Liver (tissue), 9 donors: ENCODE measurements around the gene SLC2A4RG. TPM values are rescaled to one million over a fixed set of nuclear protein-coding genes. Genes with fewer than 3 reads are reported as not detected.

Experiments
- DNase-seq: peaks from one replicate; pipeline ENCODE4 v3.0.0-alpha.2; 2017; ENCODE audit warnings: low spot score
- H3K27ac ChIP-seq, 2 donors: one replicate each; pipeline ENCODE4 v1.7.0; 2013; ENCODE audit warnings: inconsistent platforms in 2 of 2, low read length in 2 of 2, control low read depth in 1 of 2, low read depth in 1 of 2, mild to moderate bottlenecking in 1 of 2
- H3K27me3 ChIP-seq, 4 donors: one replicate each; pipeline versions ENCODE4 v1.6.1 to v1.7.0; 2013; ENCODE audit warnings: low read length in 3 of 4, inconsistent platforms in 1 of 4, mild to moderate bottlenecking in 1 of 4, moderate library complexity in 1 of 4; ENCODE audit not compliant: control insufficient read depth in 4 of 4, insufficient read depth in 4 of 4
- H3K36me3 ChIP-seq, 4 donors: one replicate each; pipeline versions ENCODE4 v1.6.1 to v1.7.0; 2013; ENCODE audit warnings: low read length in 3 of 4, mild to moderate bottlenecking in 3 of 4, low read depth in 1 of 4, moderate library complexity in 1 of 4; ENCODE audit not compliant: control insufficient read depth in 4 of 4, insufficient read depth in 3 of 4
- H3K4me1 ChIP-seq, 4 donors: one replicate each; pipeline versions ENCODE4 v1.6.1 to v1.7.0; 2013; ENCODE audit warnings: low read length in 3 of 4, mild to moderate bottlenecking in 3 of 4, moderate library complexity in 1 of 4; ENCODE audit not compliant: control insufficient read depth in 4 of 4, insufficient read depth in 4 of 4
- H3K4me3 ChIP-seq, 3 donors: one replicate each; pipeline versions ENCODE4 v1.6.1 to v1.7.0; 2013; ENCODE audit warnings: low read length in 3 of 3, control low read depth in 1 of 3, low read depth in 1 of 3, mild to moderate bottlenecking in 1 of 3
- H3K9ac ChIP-seq, 2 donors: one replicate each; pipeline ENCODE4 v1.7.0; 2013; ENCODE audit warnings: low read length in 2 of 2, mild to moderate bottlenecking in 2 of 2, moderate library complexity in 2 of 2, control low read depth in 1 of 2, low read depth in 1 of 2
- H3K9me3 ChIP-seq, 4 donors: one replicate each; pipeline versions ENCODE4 v1.6.1 to v1.7.0; 2013; ENCODE audit warnings: low read length in 3 of 4; ENCODE audit not compliant: control insufficient read depth in 4 of 4
- EGR1 ChIP-seq, 2 donors: IDR thresholded peaks; 2 replicates each; pipeline ENCODE4 v1.6.1; 2016 to 2018; ENCODE audit warnings: antibody characterized with exemption in 2 of 2, low read depth in 2 of 2
- FOXA1 ChIP-seq: IDR thresholded peaks from 2 replicates; pipeline ENCODE4 v1.6.1; 2016; ENCODE audit warnings: antibody characterized with exemption
- GABPA ChIP-seq, 2 donors: IDR thresholded peaks in 1 of 2; conservative IDR thresholded peaks in 1 of 2; 2 replicates each; pipeline ENCODE4 v1.6.1; 2016; ENCODE audit warnings: antibody characterized with exemption in 2 of 2, mild to moderate bottlenecking in 1 of 2, moderate library complexity in 1 of 2
- HNF4A ChIP-seq, 2 donors: conservative IDR thresholded peaks; 2 replicates each; pipeline ENCODE4 v1.6.1; 2016; ENCODE audit warnings: antibody characterized with exemption in 2 of 2, mild to moderate bottlenecking in 2 of 2
- JUND ChIP-seq, 2 donors: IDR thresholded peaks; 2 replicates each; pipeline ENCODE4 v1.6.1; 2016; ENCODE audit warnings: antibody characterized with exemption in 2 of 2
- NR2F2 ChIP-seq: IDR thresholded peaks from 2 replicates; pipeline ENCODE4 v1.6.1; 2016; ENCODE audit warnings: antibody characterized with exemption
- RXRA ChIP-seq, 2 donors: IDR thresholded peaks; 2 replicates each; pipeline ENCODE4 v1.6.1; 2017 to 2018; ENCODE audit warnings: antibody characterized with exemption in 2 of 2, mild to moderate bottlenecking in 1 of 2
- SP1 ChIP-seq: IDR thresholded peaks from 2 replicates; pipeline ENCODE4 v1.6.1; 2018; ENCODE audit warnings: antibody characterized with exemption, mild to moderate bottlenecking
- TAF1 ChIP-seq: conservative IDR thresholded peaks from 2 replicates; pipeline ENCODE4 v1.6.1; 2016; ENCODE audit warnings: antibody characterized with exemption, mild to moderate bottlenecking
- YY1 ChIP-seq: IDR thresholded peaks from 2 replicates; pipeline ENCODE4 v1.6.1; 2016; ENCODE audit warnings: antibody characterized with exemption, mild to moderate bottlenecking
- WGBS: extraction: QIAGEN DNeasy Blood & Tissue Kit; methylation state at CpG from one replicate; pipeline ENCODE4 v1.1.7; 2013; 5-methylcytosine and 5-hydroxymethylcytosine counted together
- polyA plus RNA-seq, 2 donors: library from polyadenylated mRNA; stranded (reverse) in 1 of 2; unstranded in 1 of 2; fragments of 200-250 nt in 1 of 2; fragments of >200 nt in 1 of 2; fragmentation: Nextera tagmentation in 1 of 2; extraction: Ambion mirVana in 1 of 2; gene quantifications; one replicate each; pipeline versions ENCODE4 v1.2.1 to v1.2.3, GENCODE V29; 2013 to 2015
- total RNA-seq, 2 donors: library from RNA; depleted of rRNA; stranded (reverse); fragments of >200 nt; gene quantifications; one replicate each; pipeline ENCODE4 v1.2.3, GENCODE V29; 2014
- TF ChIP-seq, protein P1 (sequence below): IDR thresholded peaks from 2 replicates; pipeline ENCODE4 v1.6.1; 2016; ENCODE audit warnings: antibody characterized with exemption
- TF ChIP-seq, protein P2 (sequence below): IDR thresholded peaks from 2 replicates; pipeline ENCODE4 v1.6.1; 2016; ENCODE audit warnings: antibody characterized with exemption, mild to moderate bottlenecking
- TF ChIP-seq, protein P3 (sequence below): IDR thresholded peaks from 2 replicates; pipeline ENCODE4 v1.6.1; 2016; ENCODE audit warnings: antibody characterized with exemption
- TF ChIP-seq, protein P4 (sequence below): fragments of 150-350 bp; IDR thresholded peaks from 2 replicates; pipeline ENCODE4 v1.5.1; 2017; ENCODE audit warnings: improper control_type of control experiment, low read depth, low read length; ENCODE audit not compliant: missing input control
- donor health status: healthy.
- donor health status: healthy.
- donor health status: healthy.
- donor health status: healthy.
- donor health status: healthy.

Gene SLC2A4RG
- total and polyA plus RNA-seq, 4 donors = 22.2 to 39.7 (median 29.4) TPM

DNA sequence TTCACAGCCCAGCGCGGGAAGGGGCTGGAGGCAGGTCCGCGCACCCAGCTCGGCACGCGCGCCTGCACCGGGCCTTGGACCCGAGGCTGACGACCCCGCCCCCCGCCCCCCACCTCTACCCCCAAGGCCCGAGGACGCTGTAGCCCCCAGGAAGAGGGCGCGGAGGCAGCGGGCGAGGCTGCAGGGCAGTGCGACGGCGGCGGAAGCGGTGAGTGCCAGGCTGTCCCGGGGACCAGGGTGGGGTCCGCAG is 2.0 kb upstream of the SLC2A4RG start:
- DNase-seq = no peak
- TF ChIP-seq NR2F2 = no peak
- TF ChIP-seq, protein P1, sequence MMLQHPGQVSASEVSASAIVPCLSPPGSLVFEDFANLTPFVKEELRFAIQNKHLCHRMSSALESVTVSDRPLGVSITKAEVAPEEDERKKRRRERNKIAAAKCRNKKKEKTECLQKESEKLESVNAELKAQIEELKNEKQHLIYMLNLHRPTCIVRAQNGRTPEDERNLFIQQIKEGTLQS = no peak
- TF ChIP-seq, protein P2, sequence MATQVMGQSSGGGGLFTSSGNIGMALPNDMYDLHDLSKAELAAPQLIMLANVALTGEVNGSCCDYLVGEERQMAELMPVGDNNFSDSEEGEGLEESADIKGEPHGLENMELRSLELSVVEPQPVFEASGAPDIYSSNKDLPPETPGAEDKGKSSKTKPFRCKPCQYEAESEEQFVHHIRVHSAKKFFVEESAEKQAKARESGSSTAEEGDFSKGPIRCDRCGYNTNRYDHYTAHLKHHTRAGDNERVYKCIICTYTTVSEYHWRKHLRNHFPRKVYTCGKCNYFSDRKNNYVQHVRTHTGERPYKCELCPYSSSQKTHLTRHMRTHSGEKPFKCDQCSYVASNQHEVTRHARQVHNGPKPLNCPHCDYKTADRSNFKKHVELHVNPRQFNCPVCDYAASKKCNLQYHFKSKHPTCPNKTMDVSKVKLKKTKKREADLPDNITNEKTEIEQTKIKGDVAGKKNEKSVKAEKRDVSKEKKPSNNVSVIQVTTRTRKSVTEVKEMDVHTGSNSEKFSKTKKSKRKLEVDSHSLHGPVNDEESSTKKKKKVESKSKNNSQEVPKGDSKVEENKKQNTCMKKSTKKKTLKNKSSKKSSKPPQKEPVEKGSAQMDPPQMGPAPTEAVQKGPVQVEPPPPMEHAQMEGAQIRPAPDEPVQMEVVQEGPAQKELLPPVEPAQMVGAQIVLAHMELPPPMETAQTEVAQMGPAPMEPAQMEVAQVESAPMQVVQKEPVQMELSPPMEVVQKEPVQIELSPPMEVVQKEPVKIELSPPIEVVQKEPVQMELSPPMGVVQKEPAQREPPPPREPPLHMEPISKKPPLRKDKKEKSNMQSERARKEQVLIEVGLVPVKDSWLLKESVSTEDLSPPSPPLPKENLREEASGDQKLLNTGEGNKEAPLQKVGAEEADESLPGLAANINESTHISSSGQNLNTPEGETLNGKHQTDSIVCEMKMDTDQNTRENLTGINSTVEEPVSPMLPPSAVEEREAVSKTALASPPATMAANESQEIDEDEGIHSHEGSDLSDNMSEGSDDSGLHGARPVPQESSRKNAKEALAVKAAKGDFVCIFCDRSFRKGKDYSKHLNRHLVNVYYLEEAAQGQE = no peak
- no peak for TF ChIP-seq GABPA (IDR thresholded peaks at IDR 0.05 in 1 of 2, conservative IDR thresholded peaks at IDR 0.05 in 1 of 2)
- no peak for TF ChIP-seq JUND (IDR thresholded peaks at IDR 0.05)
- TF ChIP-seq TAF1 = no peak
- no peak for TF ChIP-seq EGR1 (IDR thresholded peaks at IDR 0.05; ENCODE audit: low read depth in 2 of 2)
- TF ChIP-seq, protein P3, sequence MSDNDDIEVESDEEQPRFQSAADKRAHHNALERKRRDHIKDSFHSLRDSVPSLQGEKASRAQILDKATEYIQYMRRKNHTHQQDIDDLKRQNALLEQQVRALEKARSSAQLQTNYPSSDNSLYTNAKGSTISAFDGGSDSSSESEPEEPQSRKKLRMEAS = no peak
- TF ChIP-seq SP1 = no peak
- TF ChIP-seq RXRA (IDR thresholded peaks at IDR 0.05) = no peak
- no peaks in the 10 kb centered on the region for H3K36me3 ChIP-seq
- peak overlapping the region in 1 of 2 donors; percentile 43 for H3K27ac ChIP-seq
- H3K9ac ChIP-seq = no peak overlapping the region
- H3K9me3 ChIP-seq = no peaks in the 10 kb centered on the region
- no peaks in the 10 kb centered on the region for H3K27me3 ChIP-seq
- peaks cover 14 to 86% (median 53%) of the 10 kb centered on the region in 4 donors for H3K4me1 ChIP-seq
- 4% methylated on average over 26 of the region's 26 CpGs for WGBS
- peak overlapping the region; percentile 53 to 86 (median 54) for H3K4me3 ChIP-seq

DNA sequence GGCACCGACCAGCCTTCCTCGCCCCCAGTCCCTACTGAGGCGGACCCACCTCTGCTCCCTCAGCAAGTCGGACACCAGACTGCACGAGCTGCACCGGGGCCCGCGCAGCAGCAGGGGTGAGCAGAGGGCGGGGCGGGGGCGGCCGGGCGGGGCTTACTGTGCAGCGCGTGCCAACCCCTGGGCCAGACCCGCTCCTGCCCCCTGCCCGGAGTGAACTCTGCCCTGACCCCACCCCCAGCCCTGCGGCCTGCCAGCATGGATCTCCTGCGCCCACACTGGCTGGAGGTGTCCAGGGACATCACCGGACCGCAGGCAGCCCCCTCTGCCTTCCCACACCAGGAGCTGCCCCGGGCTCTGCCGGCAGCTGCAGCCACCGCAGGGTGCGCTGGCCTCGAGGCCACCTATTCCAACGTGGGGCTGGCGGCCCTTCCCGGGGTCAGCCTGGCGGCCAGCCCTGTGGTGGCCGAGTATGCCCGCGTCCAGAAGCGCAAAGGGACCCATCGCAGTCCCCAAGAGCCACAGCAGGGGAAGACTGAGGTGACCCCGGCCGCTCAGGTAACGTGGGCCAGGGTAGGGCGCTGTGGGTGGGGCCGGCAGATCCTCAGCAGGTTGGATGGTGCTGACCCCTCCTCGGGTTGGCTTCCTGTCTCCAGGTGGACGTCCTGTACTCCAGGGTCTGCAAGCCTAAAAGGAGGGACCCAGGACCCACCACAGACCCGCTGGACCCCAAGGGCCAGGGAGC is 1.5 kb upstream of the SLC2A4RG start:
- Histone ChIP-seq H3K27me3 (no peaks in the 10 kb centered on the region), H3K9me3 (no peaks in the 10 kb centered on the region), H3K9ac (peak overlapping the region; percentile 38 to 55), H3K36me3 (no peaks in the 10 kb centered on the region), H3K4me1 (peaks cover 14 to 87% (median 54%) of the 10 kb centered on the region in 4 donors), H3K27ac (peak overlapping the region; percentile 59 to 76), H3K4me3 (peak overlapping the region; percentile 69 to 91 (median 86))
- DNase-seq = peak; percentile 77
- WGBS = 6% methylated on average over 43 of the region's 43 CpGs
- TF ChIP-seq HNF4A (conservative IDR thresholded peaks at IDR 0.05) (peak; percentile 75 to 82), FOXA1 (no peak), RXRA (IDR thresholded peaks at IDR 0.05) (peak; percentile 74 to 79), SP1 (peak; percentile 47), YY1 (peak; percentile 40)
- TF ChIP-seq, protein P3 = no peak
- TF ChIP-seq, protein P4, sequence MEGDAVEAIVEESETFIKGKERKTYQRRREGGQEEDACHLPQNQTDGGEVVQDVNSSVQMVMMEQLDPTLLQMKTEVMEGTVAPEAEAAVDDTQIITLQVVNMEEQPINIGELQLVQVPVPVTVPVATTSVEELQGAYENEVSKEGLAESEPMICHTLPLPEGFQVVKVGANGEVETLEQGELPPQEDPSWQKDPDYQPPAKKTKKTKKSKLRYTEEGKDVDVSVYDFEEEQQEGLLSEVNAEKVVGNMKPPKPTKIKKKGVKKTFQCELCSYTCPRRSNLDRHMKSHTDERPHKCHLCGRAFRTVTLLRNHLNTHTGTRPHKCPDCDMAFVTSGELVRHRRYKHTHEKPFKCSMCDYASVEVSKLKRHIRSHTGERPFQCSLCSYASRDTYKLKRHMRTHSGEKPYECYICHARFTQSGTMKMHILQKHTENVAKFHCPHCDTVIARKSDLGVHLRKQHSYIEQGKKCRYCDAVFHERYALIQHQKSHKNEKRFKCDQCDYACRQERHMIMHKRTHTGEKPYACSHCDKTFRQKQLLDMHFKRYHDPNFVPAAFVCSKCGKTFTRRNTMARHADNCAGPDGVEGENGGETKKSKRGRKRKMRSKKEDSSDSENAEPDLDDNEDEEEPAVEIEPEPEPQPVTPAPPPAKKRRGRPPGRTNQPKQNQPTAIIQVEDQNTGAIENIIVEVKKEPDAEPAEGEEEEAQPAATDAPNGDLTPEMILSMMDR = no peak
- TF ChIP-seq, protein P2 = no peak
